ENCODE data around the gene ARHGAP26. TPM values are rescaled to one million over a fixed set of nuclear protein-coding genes. Genes with fewer than 3 reads are reported as not detected.

The ARHGAP26 gene
- total RNA-seq, 1 donor from 2014 or later = 12.7 TPM

- Mint-ChIP-seq H3K27ac (peak overlapping the region; percentile 97), H3K4me3 (peak overlapping the region; percentile 73), H3K9me3 (peaks cover 23% of the 10 kb centered on the region), H3K36me3 (ENCODE audit: low read depth) (peaks cover 19% of the 10 kb centered on the region), H3K27me3 (no peaks in the 10 kb centered on the region), H3K4me1 (peaks cover 59% of the 10 kb centered on the region)
- intact Hi-C loops (cut with micrococcal nuclease) = loop anchor here (1.0 to 5.0 kb wide), 12 partner anchors 14 to 422 kb away; no protein-coding TSS in a partner anchor
- DNase-seq = peak; percentile 85
Measured at GRCh38 chr5:143182901-143183820, 413.0 kb downstream of the ARHGAP26 start.

DNA sequence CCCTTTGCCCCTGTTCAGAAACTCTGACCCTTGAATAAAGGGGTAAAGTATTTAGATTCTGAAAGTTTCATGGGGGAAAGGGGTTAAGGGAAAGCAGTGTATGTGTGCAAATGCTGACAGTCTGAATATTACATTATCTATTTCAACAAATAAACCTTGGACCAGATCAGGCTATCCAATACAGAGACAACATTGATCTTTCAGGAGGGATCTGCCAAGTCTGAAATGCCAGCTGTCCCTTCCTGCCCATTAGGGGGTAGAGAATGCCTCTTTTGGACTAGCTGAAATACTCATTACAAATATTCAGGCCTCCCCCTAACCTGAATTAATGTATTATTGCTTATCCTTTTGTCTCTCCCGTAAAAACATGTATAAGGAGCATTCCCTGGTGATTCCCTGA, 413.8 kb downstream of the ARHGAP26 start:
- peaks cover 23% of the 10 kb centered on the region for H3K9me3 Mint-ChIP-seq
- peak overlapping the region; percentile 97 for H3K27ac Mint-ChIP-seq
- no peaks in the 10 kb centered on the region for H3K27me3 Mint-ChIP-seq
- H3K4me3 Mint-ChIP-seq = peak overlapping the region; percentile 73
- intact Hi-C loops (cut with micrococcal nuclease) = loop anchor here (1.0 to 5.0 kb wide), 12 partner anchors 13 to 421 kb away; no protein-coding TSS in a partner anchor
- no peak for DNase-seq
- peaks cover 67% of the 10 kb centered on the region for H3K4me1 Mint-ChIP-seq
- peaks cover 19% of the 10 kb centered on the region for H3K36me3 Mint-ChIP-seq (ENCODE audit: low read depth)

GRCh38 chr5:143186623-143187022, 416.4 kb downstream of the ARHGAP26 start:
- peaks cover 18% of the 10 kb centered on the region for H3K9me3 Mint-ChIP-seq
- peak overlapping the region; percentile 68 for H3K27ac Mint-ChIP-seq
- intact Hi-C loops (cut with micrococcal nuclease) = loop anchor here (5.0 kb wide), 1 partner anchor 641 kb away; no protein-coding TSS in a partner anchor
- H3K4me3 Mint-ChIP-seq = no peak overlapping the region
- peak; percentile 66 for DNase-seq
- H3K36me3 Mint-ChIP-seq (ENCODE audit: low read depth) = peaks cover 19% of the 10 kb centered on the region
- H3K27me3 Mint-ChIP-seq = no peaks in the 10 kb centered on the region
- peaks cover 61% of the 10 kb centered on the region for H3K4me1 Mint-ChIP-seq

DNA sequence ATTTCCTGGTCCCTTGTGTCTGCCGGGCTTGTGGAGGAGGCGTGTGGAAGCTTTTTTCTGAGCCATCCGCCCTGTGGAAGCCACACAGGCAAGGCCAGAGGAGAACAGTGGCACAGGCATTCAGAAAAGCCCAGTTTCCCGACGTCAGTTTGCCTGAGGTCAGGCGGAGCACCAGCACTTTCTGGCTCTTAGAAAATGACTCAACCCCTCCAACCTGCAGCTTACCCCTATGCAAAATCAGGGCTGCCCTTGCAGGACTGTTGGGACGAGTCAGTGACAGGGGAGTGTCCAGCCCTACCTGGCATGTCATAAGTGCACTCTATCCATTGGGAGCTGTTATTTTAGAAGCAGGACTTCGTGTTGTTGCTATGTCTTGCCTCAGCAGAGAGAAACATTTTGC, 417.3 kb downstream of the ARHGAP26 start:
- peak overlapping the region; percentile 23 for H3K27ac Mint-ChIP-seq
- H3K4me3 Mint-ChIP-seq = no peak overlapping the region
- H3K4me1 Mint-ChIP-seq = peaks cover 54% of the 10 kb centered on the region
- peaks cover 15% of the 10 kb centered on the region for H3K9me3 Mint-ChIP-seq
- H3K27me3 Mint-ChIP-seq = no peaks in the 10 kb centered on the region
- intact Hi-C loops (cut with micrococcal nuclease) = loop anchor here (5.0 kb wide), 1 partner anchor 640 kb away; no protein-coding TSS in a partner anchor
- peaks cover 12% of the 10 kb centered on the region for H3K36me3 Mint-ChIP-seq (ENCODE audit: low read depth)
- DNase-seq = no peak

- H3K27me3 Mint-ChIP-seq = no peaks in the 10 kb centered on the region
- no peak for DNase-seq
- peaks cover 48% of the 10 kb centered on the region for H3K4me1 Mint-ChIP-seq
- H3K27ac Mint-ChIP-seq = peak overlapping the region; percentile 23
- peaks cover 10% of the 10 kb centered on the region for H3K36me3 Mint-ChIP-seq (ENCODE audit: low read depth)
- intact Hi-C loops (cut with micrococcal nuclease) = loop anchor here (5.0 kb wide), 1 partner anchor 639 kb away; no protein-coding TSS in a partner anchor
- H3K9me3 Mint-ChIP-seq = peaks cover 12% of the 10 kb centered on the region
- no peak overlapping the region for H3K4me3 Mint-ChIP-seq
Measured at GRCh38 chr5:143188083-143188482, 417.9 kb downstream of the ARHGAP26 start.

- H3K4me3 Mint-ChIP-seq = no peak overlapping the region
- no peaks in the 10 kb centered on the region for H3K27me3 Mint-ChIP-seq
- DNase-seq = no peak
- peaks cover 42% of the 10 kb centered on the region for H3K4me1 Mint-ChIP-seq
- H3K36me3 Mint-ChIP-seq (ENCODE audit: low read depth) = peaks cover 10% of the 10 kb centered on the region
- intact Hi-C loops (cut with micrococcal nuclease) = loop anchor here (5.0 kb wide), 1 partner anchor 639 kb away; no protein-coding TSS in a partner anchor
- H3K9me3 Mint-ChIP-seq = peaks cover 12% of the 10 kb centered on the region
- peak overlapping the region; percentile 23 for H3K27ac Mint-ChIP-seq
Measured at GRCh38 chr5:143188692-143189091, 418.5 kb downstream of the ARHGAP26 start.

GRCh38 chr5:143190260-143190810, 420.2 kb downstream of the ARHGAP26 start:
- intact Hi-C loops (cut with micrococcal nuclease) = no loop called here
- Mint-ChIP-seq H3K27me3 (no peaks in the 10 kb centered on the region), H3K27ac (no peak overlapping the region), H3K36me3 (ENCODE audit: low read depth) (peaks cover 14% of the 10 kb centered on the region), H3K9me3 (peaks cover 12% of the 10 kb centered on the region), H3K4me3 (no peak overlapping the region), H3K4me1 (peaks cover 33% of the 10 kb centered on the region)
- no peak for DNase-seq

DNA sequence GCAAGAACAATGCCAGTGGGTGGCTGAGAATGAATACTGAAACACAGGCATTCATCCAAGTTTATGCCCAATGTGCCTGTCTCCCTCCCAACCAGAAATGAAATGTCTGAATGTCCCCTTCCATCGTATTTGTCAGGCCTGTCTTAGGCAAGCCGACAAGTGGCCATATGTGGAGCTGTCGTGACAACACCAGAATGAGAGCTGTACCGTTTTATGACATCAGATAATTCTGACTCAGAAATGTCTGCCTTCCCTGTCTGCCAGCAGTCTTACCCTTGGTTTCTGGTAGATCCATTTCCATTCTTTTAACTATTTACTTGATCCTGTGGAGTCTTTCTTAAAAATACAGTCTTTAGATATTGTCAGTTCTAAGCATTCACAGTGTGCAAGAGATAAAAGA, 421.5 kb downstream of the ARHGAP26 start:
- peaks cover 24% of the 10 kb centered on the region for H3K4me1 Mint-ChIP-seq
- H3K9me3 Mint-ChIP-seq = peaks cover 12% of the 10 kb centered on the region
- peaks cover 14% of the 10 kb centered on the region for H3K36me3 Mint-ChIP-seq (ENCODE audit: low read depth)
- H3K4me3 Mint-ChIP-seq = no peak overlapping the region
- intact Hi-C loops (cut with micrococcal nuclease) = no loop called here
- no peaks in the 10 kb centered on the region for H3K27me3 Mint-ChIP-seq
- DNase-seq = no peak
- H3K27ac Mint-ChIP-seq = no peak overlapping the region

GRCh38 chr5:143192191-143192900, 422.2 kb downstream of the ARHGAP26 start:
- DNase-seq = no peak
- Mint-ChIP-seq H3K4me1 (peaks cover 23% of the 10 kb centered on the region), H3K4me3 (no peak overlapping the region), H3K27me3 (no peaks in the 10 kb centered on the region), H3K9me3 (peaks cover 12% of the 10 kb centered on the region), H3K27ac (no peak overlapping the region), H3K36me3 (ENCODE audit: low read depth) (peaks cover 17% of the 10 kb centered on the region)
- intact Hi-C loops (cut with micrococcal nuclease) = no loop called here

GRCh38 chr5:143194206-143194605, 424.0 kb downstream of the ARHGAP26 start:
- no peak for DNase-seq
- Mint-ChIP-seq H3K27ac (no peak overlapping the region), H3K4me3 (no peak overlapping the region), H3K4me1 (peaks cover 11% of the 10 kb centered on the region), H3K9me3 (peaks cover 19% of the 10 kb centered on the region), H3K27me3 (no peaks in the 10 kb centered on the region), H3K36me3 (ENCODE audit: low read depth) (peaks cover 26% of the 10 kb centered on the region)
- intact Hi-C loops (cut with micrococcal nuclease) = no loop called here

DNA sequence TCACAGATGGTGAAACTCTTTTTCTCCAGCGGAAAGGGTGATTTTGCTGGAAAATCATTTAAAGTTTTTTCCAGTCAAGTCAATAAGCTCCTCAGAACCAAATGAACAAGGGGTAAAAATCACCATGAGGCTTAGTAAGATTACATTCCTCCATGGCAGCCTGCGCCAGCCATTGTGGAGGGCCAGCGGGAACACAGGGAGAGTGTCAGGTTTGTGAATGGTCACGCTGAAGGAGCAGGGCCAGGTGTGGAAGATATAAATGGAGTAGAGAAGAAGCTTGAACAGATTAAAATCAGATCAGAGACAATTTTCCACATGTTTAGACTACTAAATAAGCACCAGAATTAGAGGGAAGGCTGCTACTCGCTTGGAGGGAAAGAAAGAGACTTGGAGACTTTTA, 424.5 kb downstream of the ARHGAP26 start:
- no peak for DNase-seq
- H3K36me3 Mint-ChIP-seq (ENCODE audit: low read depth) = peaks cover 27% of the 10 kb centered on the region
- intact Hi-C loops (cut with micrococcal nuclease) = no loop called here
- H3K9me3 Mint-ChIP-seq = peaks cover 19% of the 10 kb centered on the region
- no peak overlapping the region for H3K4me3 Mint-ChIP-seq
- peaks cover 10% of the 10 kb centered on the region for H3K4me1 Mint-ChIP-seq
- H3K27me3 Mint-ChIP-seq = no peaks in the 10 kb centered on the region
- H3K27ac Mint-ChIP-seq = no peak overlapping the region

- DNase-seq = no peak
- no peaks in the 10 kb centered on the region for H3K27me3 Mint-ChIP-seq
Measured at GRCh38 chr5:143195491-143195890, 425.3 kb downstream of the ARHGAP26 start.

DNA sequence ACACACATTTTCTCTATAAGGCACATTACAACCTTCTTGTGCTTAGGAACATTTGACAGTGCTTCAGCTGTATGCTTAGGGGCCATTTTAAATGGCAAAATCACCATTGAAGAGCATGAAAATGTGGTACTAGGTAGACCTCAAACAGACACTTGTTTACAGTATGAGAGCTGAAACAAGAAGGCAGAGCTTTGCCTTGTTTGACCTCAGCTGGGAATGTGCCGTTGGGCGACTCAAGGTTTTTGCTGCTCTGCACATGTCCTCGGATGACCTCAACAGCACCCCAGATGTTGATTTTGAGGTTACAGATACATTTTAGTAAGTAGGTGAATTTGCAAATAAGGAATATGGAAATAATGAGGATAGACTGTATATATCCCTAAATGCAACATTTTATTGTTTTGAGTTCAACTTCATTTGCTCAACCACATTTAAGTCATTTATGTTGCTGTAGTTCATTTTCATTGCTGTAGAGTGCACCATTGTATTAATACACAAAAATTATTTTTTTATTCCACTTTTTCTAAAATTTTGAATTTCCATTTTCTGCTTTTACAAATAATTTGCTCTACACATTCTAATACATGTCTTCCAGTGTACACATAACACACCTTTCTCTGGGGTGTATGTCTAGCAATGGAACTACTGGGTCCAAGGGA, 426.6 kb downstream of the ARHGAP26 start:
- no peak overlapping the region for H3K4me3 Mint-ChIP-seq
- peaks cover 18% of the 10 kb centered on the region for H3K36me3 Mint-ChIP-seq (ENCODE audit: low read depth)
- no peak for DNase-seq
- peak overlapping the region; percentile 81 for H3K27ac Mint-ChIP-seq
- intact Hi-C loops (cut with micrococcal nuclease) = loop anchor here (1.0 kb wide), 1 partner anchor 13 kb away; no protein-coding TSS in a partner anchor
- H3K9me3 Mint-ChIP-seq = peaks cover 18% of the 10 kb centered on the region
- peaks cover 12% of the 10 kb centered on the region for H3K4me1 Mint-ChIP-seq
- H3K27me3 Mint-ChIP-seq = no peaks in the 10 kb centered on the region

More at GRCh38 chr5:143195491-143195890, 425.3 kb downstream of the ARHGAP26 start:
- Mint-ChIP-seq H3K4me3 (no peak overlapping the region), H3K4me1 (peaks cover 10% of the 10 kb centered on the region), H3K27ac (no peak overlapping the region), H3K36me3 (ENCODE audit: low read depth) (peaks cover 25% of the 10 kb centered on the region), H3K9me3 (peaks cover 19% of the 10 kb centered on the region)
- intact Hi-C loops (cut with micrococcal nuclease) = no loop called here

All from activated CD4-positive, alpha-beta T cell treated with anti-CD3 and anti-CD28 coated beads, Interleukin-2, amount 10 ng/mL, durations not matched to agents 24 days and 14 days (primary cell).